Stimulated activated naive CD4-positive, alpha-beta T cell treated with Interleukin-2 at 50 U/mL for 16 hours (primary cell): Measurements from ENCODE around the gene LAMA3.
A peak's percentile ranks its signal among the peaks of the same experiment; 100 is the strongest.

Experiments
- DNase-seq: peaks from one replicate; lab custom pipeline; 2025; lab: John Stamatoyannopoulos, UW

Gene LAMA3

GRCh38 chr18:23853448-23854195 is 164.4 kb downstream of the LAMA3 start:
- no peak for DNase-seq

- DNase-seq, result no peak
Measured at GRCh38 chr18:23855721-23856120, 166.5 kb downstream of the LAMA3 start.

- no peak for DNase-seq
Measured at GRCh38 chr18:23856466-23857163, 167.4 kb downstream of the LAMA3 start.

DNA sequence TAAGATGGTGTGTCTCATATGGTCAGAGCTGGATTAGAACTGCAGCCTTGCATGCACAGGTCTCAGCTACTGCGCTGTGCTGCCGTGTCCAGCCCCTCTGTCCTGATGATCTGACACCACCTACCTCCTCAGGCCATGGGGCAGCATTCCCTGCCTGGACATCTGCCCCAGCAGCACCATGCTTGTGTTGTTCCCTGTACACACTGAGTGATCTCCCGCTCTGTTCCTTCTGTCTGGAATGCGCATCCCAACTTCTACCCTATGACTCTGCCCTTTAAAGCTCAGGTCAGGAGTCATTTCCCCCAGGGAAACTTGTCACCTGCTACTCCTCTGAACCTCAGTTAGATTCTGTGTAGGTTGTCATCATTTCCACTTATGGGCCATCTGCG is 167.9 kb downstream of the LAMA3 start:
- no peak for DNase-seq

DNA sequence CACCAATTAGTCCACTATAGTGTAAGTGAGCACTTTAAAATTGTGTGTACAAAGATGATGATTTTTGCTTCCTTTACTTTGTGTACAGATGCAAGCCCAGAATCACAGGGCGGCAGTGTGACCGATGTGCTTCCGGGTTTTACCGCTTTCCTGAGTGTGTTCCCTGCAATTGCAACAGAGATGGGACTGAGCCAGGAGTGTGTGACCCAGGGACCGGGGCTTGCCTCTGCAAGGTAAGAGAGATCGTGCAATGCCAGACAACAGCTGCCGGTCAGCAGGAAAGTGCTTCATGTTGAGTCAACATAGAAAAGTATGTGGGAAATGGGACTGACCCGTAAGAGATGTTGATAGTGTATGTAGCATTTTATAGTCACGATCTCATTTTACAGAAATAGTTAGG is 168.5 kb downstream of the LAMA3 start:
- DNase-seq, result no peak

DNA sequence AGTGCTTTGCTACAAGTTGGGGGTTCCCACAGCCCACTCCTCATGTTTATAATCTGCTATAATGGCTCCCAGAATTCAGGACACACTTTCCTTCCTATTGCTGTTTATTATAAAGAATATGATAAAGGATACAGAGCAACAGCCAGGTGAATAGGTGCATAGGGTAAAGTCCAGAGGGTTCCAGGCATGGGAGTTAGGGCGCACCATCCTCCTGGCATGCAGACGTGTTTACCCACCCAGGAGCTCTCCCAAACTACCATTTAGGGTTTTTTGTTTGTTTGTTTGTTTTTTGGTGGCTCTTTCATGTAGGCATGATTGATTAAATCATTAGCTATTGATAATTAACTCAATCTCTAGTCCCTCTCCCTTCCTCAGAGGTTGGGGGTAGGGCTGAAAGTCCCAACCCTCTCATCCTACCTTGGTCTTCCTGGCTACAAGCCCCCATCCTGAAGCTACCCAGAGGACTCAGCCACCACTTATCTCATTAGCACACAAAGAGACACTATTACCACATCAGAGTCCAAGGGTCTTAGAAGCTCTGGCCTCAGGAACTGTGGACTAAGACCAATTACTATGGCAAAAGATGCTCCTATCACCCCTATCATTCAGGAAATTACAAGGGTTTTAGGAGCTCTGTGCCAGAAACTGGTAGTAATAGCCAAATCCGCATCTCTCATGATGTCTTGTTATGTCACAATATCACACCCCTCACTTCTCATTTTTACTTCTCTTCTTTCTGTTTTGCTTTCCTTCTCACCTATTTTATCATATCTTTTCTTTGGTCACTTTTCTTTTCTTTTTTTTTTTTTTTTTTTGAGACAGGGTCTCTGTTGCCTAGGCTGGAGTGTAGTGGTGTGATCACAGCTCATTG is 170.4 kb downstream of the LAMA3 start:
- no peak for DNase-seq

GRCh38 chr18:23861326-23861725 is 172.1 kb downstream of the LAMA3 start:
- DNase-seq, result no peak

GRCh38 chr18:23861805-23862470 is 172.7 kb downstream of the LAMA3 start:
- no peak for DNase-seq

DNA sequence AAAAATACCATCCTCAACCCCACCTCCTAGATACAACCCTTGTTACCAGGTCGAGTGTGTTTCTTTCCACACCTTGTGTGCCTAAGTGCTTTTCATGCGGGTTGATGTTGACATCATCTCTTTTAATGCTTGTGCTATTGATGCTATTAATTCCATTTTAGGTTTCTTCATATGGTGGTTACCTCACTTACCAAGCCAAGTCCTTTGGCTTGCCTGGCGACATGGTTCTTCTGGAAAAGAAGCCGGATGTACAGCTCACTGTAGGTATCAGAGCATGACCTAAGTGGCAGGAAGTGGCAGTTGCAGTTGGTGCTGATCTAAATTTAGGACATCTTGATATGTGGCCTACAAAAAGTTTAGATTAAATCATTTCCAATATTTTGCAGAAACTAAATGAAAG is 175.4 kb downstream of the LAMA3 start:
- DNase-seq, result no peak

- DNase-seq, result no peak
Measured at GRCh38 chr18:23867006-23867405, 177.8 kb downstream of the LAMA3 start.

- DNase-seq, result no peak
Measured at GRCh38 chr18:23868136-23868785, 179.0 kb downstream of the LAMA3 start.

DNA sequence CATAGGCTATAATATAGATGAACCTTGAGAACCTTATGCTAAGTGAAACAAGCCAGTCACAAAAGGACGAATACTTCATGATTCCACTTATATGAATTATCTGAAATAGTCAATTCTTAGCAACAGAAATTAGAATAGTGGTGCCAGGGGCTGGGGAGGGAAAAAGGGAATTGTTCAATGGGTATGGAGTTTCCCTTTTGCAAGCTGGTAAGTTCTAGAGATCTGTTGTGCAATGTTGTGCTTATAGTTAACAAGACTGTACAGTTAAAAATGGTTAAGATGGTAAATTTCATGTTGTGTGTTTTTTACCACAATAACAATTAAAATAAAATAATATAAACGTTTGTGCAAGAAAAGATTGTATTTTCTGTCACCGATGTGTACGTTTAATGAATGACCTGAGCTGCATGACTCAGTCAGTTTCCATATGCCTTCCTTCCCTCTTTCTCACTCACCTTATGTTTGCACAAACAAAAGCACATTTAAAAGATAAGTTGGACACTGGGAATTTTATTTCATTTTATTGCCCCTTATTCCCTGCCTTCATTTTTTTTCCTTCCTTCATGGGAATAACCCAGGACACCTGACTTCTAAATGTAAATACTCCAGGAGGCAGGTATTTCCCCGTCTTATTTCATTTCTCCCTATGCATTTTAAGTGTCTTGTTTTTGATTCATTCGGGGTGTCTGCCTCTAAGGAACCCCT is 181.6 kb downstream of the LAMA3 start:
- no peak for DNase-seq

GRCh38 chr18:23871410-23871809 is 182.2 kb downstream of the LAMA3 start:
- peak; percentile 32 for DNase-seq

- DNase-seq, result peak; percentile 20
Measured at GRCh38 chr18:23872701-23873550, 183.7 kb downstream of the LAMA3 start.

- no peak for DNase-seq
Measured at GRCh38 chr18:23875966-23876895, 187.0 kb downstream of the LAMA3 start.

- DNase-seq, result no peak
Measured at GRCh38 chr18:23876921-23877320, 187.7 kb downstream of the LAMA3 start.

DNA sequence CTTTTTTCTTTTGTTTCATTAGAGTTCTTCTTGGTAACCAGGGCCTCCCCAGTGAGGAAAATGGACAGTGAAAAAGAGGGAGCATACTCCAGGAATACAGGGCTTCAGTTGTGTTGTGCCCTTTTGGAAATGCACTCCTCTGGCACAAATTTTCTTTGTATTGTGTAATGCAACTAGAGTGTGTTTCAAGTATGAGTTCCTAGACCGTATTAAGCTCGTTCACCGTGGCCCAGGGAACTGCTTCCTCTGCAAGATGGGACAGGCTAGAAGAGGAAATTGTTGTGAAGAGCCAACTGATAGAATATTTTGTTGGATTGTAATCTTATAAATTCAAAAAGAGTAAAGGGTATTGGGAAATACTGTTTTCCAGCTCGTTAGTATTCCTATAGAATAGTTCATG is 188.1 kb downstream of the LAMA3 start:
- no peak for DNase-seq

GRCh38 chr18:23878336-23878900 is 189.2 kb downstream of the LAMA3 start:
- DNase-seq, result no peak

GRCh38 chr18:23879126-23879525 is 189.9 kb downstream of the LAMA3 start:
- no peak for DNase-seq
